HepG2 (cell line): ENCODE data around the gene CLPSL2. TPM values are rescaled to one million over a fixed set of nuclear protein-coding genes. Genes with fewer than 3 reads are reported as not detected.
A peak's percentile ranks its signal among the peaks of the same experiment; 100 is the strongest.

ENCODE experiments used
- ARHGAP35 ChIP-seq: sonication (generic); formaldehyde crosslinking; IDR thresholded peaks from 2 replicates; pipeline ENCODE4 v1.9.0; 2022; ENCODE audit warnings: mild to moderate bottlenecking, inconsistent platforms, moderate library complexity, missing genetic modification reagents, borderline replicate concordance
- CREB1 ChIP-seq, 2 experiments: fragments of 450-650 bp in 1 of 2; IDR thresholded peaks; 2 replicates each; pipeline ENCODE4 v1.6.1; 2016 to 2017; ENCODE audit warnings: control low read depth in 1 of 2, mild to moderate bottlenecking in 1 of 2, missing compliant biosample characterization in 1 of 2, missing genetic modification characterization in 1 of 2
- E2F1 ChIP-seq: sonication (generic); formaldehyde crosslinking; IDR thresholded peaks from 2 replicates; pipeline ENCODE4 v1.5.0; 2020; ENCODE audit warnings: missing genetic modification reagents
- MXD3 ChIP-seq: IDR thresholded peaks from 2 replicates; pipeline ENCODE4 v1.6.1; 2016; ENCODE audit warnings: mild to moderate bottlenecking, missing biosample characterization, missing genetic modification reagents
- RERE ChIP-seq: IDR thresholded peaks from 2 replicates; pipeline ENCODE4 v1.6.1; 2016; ENCODE audit warnings: low read depth, missing genetic modification reagents, missing compliant biosample characterization
- RFXANK ChIP-seq: IDR thresholded peaks from 2 replicates; pipeline ENCODE4 v1.6.1; 2016
- SETDB1 ChIP-seq: sonication (generic); formaldehyde crosslinking; IDR thresholded peaks from 2 replicates; pipeline ENCODE4 v1.5.1; 2020; ENCODE audit warnings: missing genetic modification reagents, mild to moderate bottlenecking, borderline replicate concordance
- TBX2 ChIP-seq: sonication (generic); formaldehyde crosslinking; IDR thresholded peaks from 2 replicates; pipeline ENCODE4 v1.5.0; 2020; ENCODE audit warnings: missing genetic modification reagents, mild to moderate bottlenecking, borderline replicate concordance
- TFDP1 ChIP-seq: IDR thresholded peaks from 2 replicates; pipeline ENCODE4 v1.6.1; 2016; ENCODE audit warnings: missing compliant biosample characterization, missing genetic modification reagents, borderline replicate concordance
- ZBTB38 ChIP-seq: sonication (generic); formaldehyde crosslinking; IDR thresholded peaks from 2 replicates; pipeline ENCODE4 v1.5.1; 2020; ENCODE audit warnings: mild to moderate bottlenecking, missing genetic modification reagents
- ZFYVE20 ChIP-seq: sonication (generic); formaldehyde crosslinking; IDR thresholded peaks from 2 replicates; pipeline ENCODE4 v1.8.0; 2023; ENCODE audit warnings: low read depth, mild to moderate bottlenecking, moderate library complexity, missing genetic modification reagents, borderline replicate concordance
- ZMYM2 ChIP-seq: sonication (generic); formaldehyde crosslinking; IDR thresholded peaks from 2 replicates; pipeline ENCODE4 v1.8.0; 2022; ENCODE audit warnings: mild to moderate bottlenecking, missing genetic modification reagents
- ZNF367 ChIP-seq: sonication (generic); formaldehyde crosslinking; IDR thresholded peaks from 2 replicates; pipeline ENCODE4 v1.4.0; 2020; ENCODE audit warnings: missing genetic modification reagents, borderline replicate concordance
- ZNF558 ChIP-seq: sonication (generic); formaldehyde crosslinking; IDR thresholded peaks from 2 replicates; pipeline ENCODE4 v1.9.0; 2022; ENCODE audit warnings: mild to moderate bottlenecking, missing genetic modification reagents, borderline replicate concordance
- ZNF674 ChIP-seq: sonication (generic); formaldehyde crosslinking; IDR thresholded peaks from 2 replicates; pipeline ENCODE4 v1.5.0; 2020; ENCODE audit warnings: low read depth, mild to moderate bottlenecking, missing genetic modification reagents
- ZNF740 ChIP-seq: sonication (generic); formaldehyde crosslinking; IDR thresholded peaks from 2 replicates; pipeline ENCODE4 v1.4.0; 2020; ENCODE audit warnings: missing genetic modification reagents
- ZNF850 ChIP-seq: sonication (generic); formaldehyde crosslinking; conservative IDR thresholded peaks from 2 replicates; pipeline ENCODE4 v1.9.0; 2021; ENCODE audit warnings: mild to moderate bottlenecking, missing genetic modification reagents
- ZSCAN20 ChIP-seq: sonication (generic); formaldehyde crosslinking; IDR thresholded peaks from 2 replicates; pipeline ENCODE4 v1.4.0; 2020; ENCODE audit warnings: missing genetic modification reagents, mild to moderate bottlenecking, borderline replicate concordance
- polyA plus RNA-seq, 8 experiments: library from polyadenylated mRNA; depleted of rRNA in 3 of 8; stranded (reverse) in 7 of 8; unstranded in 1 of 8; fragments of >200 nt; fragmentation: Illumina TruSeq in 4 of 8; extraction: Trizol in 4 of 8; gene quantifications; 2 replicates each; pipeline versions ENCODE4 v1.2.1 to v1.2.3, GENCODE V29; 2011 to 2016; ENCODE audit warnings: low read depth in 4 of 8, missing spikeins in 1 of 8, mixed read lengths in 1 of 8; ENCODE audit not compliant: insufficient read depth in 1 of 8
- total RNA-seq, 5 experiments: library from RNA; depleted of rRNA; stranded (reverse); fragments of >200 nt; fragmentation: Illumina TruSeq; extraction: Trizol; gene quantifications; 2 replicates each; pipeline ENCODE4 v1.2.3, GENCODE V29; 2016; ENCODE audit warnings: low read depth in 1 of 5

The CLPSL2 gene
- total and polyA plus RNA-seq, 2 of the 13 experiments (the other 11 are each of a cell fraction or from before 2014, with no cell fraction given) = not detected

GRCh38 chr6:35804996-35805736 lies 28.8 kb downstream of the CLPSL2 start, which contains the start of gene LHFPL5 (continued):
- TF ChIP-seq ZNF558 (CRISPR knock-in tag) (peak; percentile 99; the same call in 1 of the 2 replicates), ZSCAN20 (CRISPR knock-in tag) (peak; percentile 99; the same call in 1 of the 2 replicates), ZNF740 (peak; percentile 64; the same call in 1 of the 2 replicates), RFXANK (CRISPR knock-in tag) (peak; percentile 95; the same call in 1 of the 2 replicates), TBX2 (CRISPR knock-in tag) (peak; percentile 96), RERE (CRISPR knock-in tag) (0 out of 2 replicates have a peak, but pooled peaks have one; percentile 63), ARHGAP35 (peak; percentile 99), TFDP1 (CRISPR knock-in tag) (peak; percentile 64; the same call in 1 of the 2 replicates), ZFYVE20 (CRISPR knock-in tag) (peak; percentile 95; the same call in 1 of the 2 replicates), ZMYM2 (CRISPR knock-in tag) (no peak), ZNF367 (CRISPR knock-in tag) (peak; percentile 97; the same call in 1 of the 2 replicates), SETDB1 (CRISPR knock-in tag) (no peak), CREB1 (IDR thresholded peaks at IDR 0.05) (no peak), CREB1 (CRISPR knock-in tag; IDR thresholded peaks at IDR 0.05) (no peak), ZNF850 (CRISPR knock-in tag) (0 out of 2 replicates have a peak, but pooled peaks have one; percentile 76), ZBTB38 (CRISPR knock-in tag) (peak; percentile 95), E2F1 (peak; percentile 92), MXD3 (CRISPR knock-in tag) (peak; percentile 100), ZNF674 (peak; percentile 98; the same call in 1 of the 2 replicates)
